HG03442 (cell line): Measurements from ENCODE around the gene ATL3.
"Not testable (repeated sequence)": the region's sequence is repeated elsewhere in the genome, so short reads cannot be mapped to it uniquely, and the experiment has no call there.

ENCODE experiments used
- ATAC-seq: cut with Tn5 transposase; IDR thresholded peaks from one replicate; pipeline ENCODE4 v1.9.1; 2021; ENCODE audit warnings: mild to moderate bottlenecking, moderate library complexity; ENCODE audit not compliant: unreplicated experiment

The ATL3 gene

GRCh38 chr11:63682066-63683021 lies 11.2 kb upstream of the ATL3 start:
- peak; percentile 1 for ATAC-seq

- peak; percentile 88 for ATAC-seq
These were observed 10.3 kb upstream of the ATL3 start, which contains the start of gene RTN3 for GRCh38 chr11:63681321-63682065. Gene RTN3 (plus strand): TSS chr11:63681500. CDS start chr11:63681637, 137 bp downstream.

- no peak for ATAC-seq
These were observed 9.7 kb upstream of the ATL3 start for GRCh38 chr11:63680834-63681320.

GRCh38 chr11:63673579-63673978 lies 2.4 kb upstream of the ATL3 start:
- no peak for ATAC-seq

GRCh38 chr11:63672936-63673539 lies 1.9 kb upstream of the ATL3 start:
- no peak for ATAC-seq

GRCh38 chr11:63672156-63672463 lies 934 bp upstream of the ATL3 start:
- no peak for ATAC-seq

- ATAC-seq, result peak; percentile 31
These were observed 499 bp downstream of the ATL3 start for GRCh38 chr11:63670433-63671321.

GRCh38 chr11:63670096-63670432 lies 1.1 kb downstream of the ATL3 start:
- no peak for ATAC-seq

GRCh38 chr11:63667995-63668795 lies 3.0 kb downstream of the ATL3 start:
- no peak for ATAC-seq

- ATAC-seq, result no peak
These were observed 4.3 kb downstream of the ATL3 start for GRCh38 chr11:63666874-63667273.

GRCh38 chr11:63663809-63664208 lies 7.4 kb downstream of the ATL3 start:
- ATAC-seq, result no peak

- no peak for ATAC-seq
These were observed 10.2 kb downstream of the ATL3 start for GRCh38 chr11:63660972-63661371.

- no peak for ATAC-seq
These were observed 18.5 kb downstream of the ATL3 start for GRCh38 chr11:63652671-63653070.

GRCh38 chr11:63643205-63643604 lies 28.0 kb downstream of the ATL3 start:
- no peak for ATAC-seq

GRCh38 chr11:63641727-63642126 lies 29.4 kb downstream of the ATL3 start:
- no peak for ATAC-seq

GRCh38 chr11:63639199-63639832 lies 31.9 kb downstream of the ATL3 start:
- no peak for ATAC-seq

GRCh38 chr11:63638436-63638835 lies 32.7 kb downstream of the ATL3 start:
- ATAC-seq, result not testable (repeated sequence)

- no peak for ATAC-seq
These were observed 35.3 kb downstream of the ATL3 start for GRCh38 chr11:63635762-63636465.

GRCh38 chr11:63629426-63629825 lies 41.8 kb downstream of the ATL3 start:
- no peak for ATAC-seq
